Stomach (tissue), 4 donors: Measurements from ENCODE around the gene HAVCR1.
"Not testable (repeated sequence)": the region's sequence is repeated elsewhere in the genome, so short reads cannot be mapped to it uniquely, and the experiment has no call there.

Experiments
- CTCF ChIP-seq, 7 experiments: fragments of 450-650 bp in 4 of 7; fragments of 200-600 bp in 3 of 7; sonication (generic) in 3 of 7; IDR thresholded peaks; one replicate each; pipeline ENCODE4 v1.5.1; 2016 to 2019; ENCODE audit warnings: antibody characterized with exemption in 7 of 7, control low read depth in 2 of 7, mild to moderate bottlenecking in 1 of 7
- POLR2A ChIP-seq, 4 donors: fragments of 450-650 bp; IDR thresholded peaks; one replicate each; pipeline ENCODE4 v1.6.1; 2016; ENCODE audit warnings: antibody characterized with exemption in 4 of 4, control low read depth in 2 of 4, mild to moderate bottlenecking in 1 of 4, moderate library complexity in 1 of 4
- POLR2AphosphoS5 ChIP-seq, 3 donors: sonication (generic); formaldehyde crosslinking; IDR thresholded peaks; one replicate each; pipeline ENCODE4 v1.6.1; 2016; ENCODE audit warnings: antibody characterized with exemption in 3 of 3

- TF ChIP-seq CTCF, POLR2A, POLR2AphosphoS5 (IDR thresholded peaks at IDR 0.05): not testable (repeated sequence)
Measured at GRCh38 chr5:157027663-157028062, 31.3 kb downstream of the HAVCR1 start.
